ENCODE data around the gene ARID5B. TPM values are rescaled to one million over a fixed set of nuclear protein-coding genes. Genes with fewer than 3 reads are reported as not detected.

Gene ARID5B
- total RNA-seq, 1 experiment from 2014 or later: 0.04 TPM

DNA sequence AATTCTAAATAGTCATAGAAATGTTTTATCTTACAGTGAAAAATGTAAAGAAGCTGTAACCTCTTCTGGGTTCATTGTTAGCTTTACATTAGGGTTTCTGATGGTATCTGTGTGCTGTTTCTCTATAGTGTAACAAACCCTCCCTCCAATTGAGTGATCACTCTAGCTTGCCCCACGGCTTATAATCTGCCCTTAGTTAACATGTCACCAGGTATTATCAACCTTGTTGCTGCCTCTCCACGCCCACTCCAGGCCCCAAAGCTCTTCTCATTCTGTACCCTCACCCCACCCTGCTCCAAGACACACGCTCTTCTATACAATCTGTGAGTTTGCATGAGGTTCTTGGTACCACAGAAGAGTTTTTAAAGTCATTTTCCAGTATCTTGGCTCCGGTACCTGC is 139.4 kb downstream of the ARID5B start:
- H3K4me1 ChIP-seq (ENCODE audit: insufficient read depth, low read length): peaks cover 5% of the 10 kb centered on the region; the same call in 1 of the 2 replicates
- H3K79me2 ChIP-seq (ENCODE audit: insufficient read depth, low read length): no peaks in the 10 kb centered on the region
- no peak overlapping the region for H4K8ac ChIP-seq (replicated peaks; ENCODE audit: insufficient read length, low read depth, low read length)
- H3K9ac ChIP-seq (ENCODE audit: extremely low read depth, insufficient read length, low read length): no peak overlapping the region
- H3K9me3 ChIP-seq (ENCODE audit: control insufficient read depth, low read depth, low read length): no peaks in the 10 kb centered on the region
- H2AK5ac ChIP-seq (ENCODE audit: insufficient read length, low read length): no peak overlapping the region
- no peak for DNase-seq
- no peaks in the 10 kb centered on the region for H3K79me1 ChIP-seq (ENCODE audit: insufficient read depth, low read depth, low read length, poor library complexity, severe bottlenecking)
- no peak overlapping the region for H3K4me2 ChIP-seq (ENCODE audit: insufficient read depth, insufficient read length, low read length)
- no peaks in the 10 kb centered on the region for H3K36me3 Mint-ChIP-seq (ENCODE audit: insufficient read depth in 1 of 3, low read depth in 3 of 3)
- H3K4me1 Mint-ChIP-seq: peaks cover 32 to 38% of the 10 kb centered on the region in 2 experiments
- no peak overlapping the region for H2AFZ ChIP-seq (ENCODE audit: low read length)
- no peak overlapping the region for H3K23ac ChIP-seq (ENCODE audit: insufficient read length, low read depth, low read length)
- H3K4me3 Mint-ChIP-seq: no peak overlapping the region
- no peaks in the 10 kb centered on the region for H3K23me2 ChIP-seq (ENCODE audit: insufficient read length, low read depth, low read length, poor library complexity, severe bottlenecking)
- H2BK5ac ChIP-seq (ENCODE audit: insufficient read length, low read length): no peak overlapping the region
- H4K5ac ChIP-seq (ENCODE audit: insufficient read length, low read depth, low read length): no peak overlapping the region
- H3K14ac ChIP-seq (ENCODE audit: insufficient read depth, low read length): no peak overlapping the region
- no CpG with 5 or more reads among the region's 4 CpGs for WGBS (ENCODE audit: extremely low coverage, insufficient read length, low lambda C conversion rate)
- H3K27ac ChIP-seq (ENCODE audit: insufficient read length, low read depth, low read length): no peak overlapping the region
- no peaks in the 10 kb centered on the region for H3K27me3 ChIP-seq (ENCODE audit: insufficient read depth, low read length)
- H3K9me3 Mint-ChIP-seq: no peaks in the 10 kb centered on the region
- H2BK120ac ChIP-seq (ENCODE audit: low read depth, low read length, poor library complexity, severe bottlenecking): no peak overlapping the region
- no peak overlapping the region for H3K18ac ChIP-seq (ENCODE audit: insufficient read length, low read depth, low read length)
- TF ChIP-seq, protein P1, sequence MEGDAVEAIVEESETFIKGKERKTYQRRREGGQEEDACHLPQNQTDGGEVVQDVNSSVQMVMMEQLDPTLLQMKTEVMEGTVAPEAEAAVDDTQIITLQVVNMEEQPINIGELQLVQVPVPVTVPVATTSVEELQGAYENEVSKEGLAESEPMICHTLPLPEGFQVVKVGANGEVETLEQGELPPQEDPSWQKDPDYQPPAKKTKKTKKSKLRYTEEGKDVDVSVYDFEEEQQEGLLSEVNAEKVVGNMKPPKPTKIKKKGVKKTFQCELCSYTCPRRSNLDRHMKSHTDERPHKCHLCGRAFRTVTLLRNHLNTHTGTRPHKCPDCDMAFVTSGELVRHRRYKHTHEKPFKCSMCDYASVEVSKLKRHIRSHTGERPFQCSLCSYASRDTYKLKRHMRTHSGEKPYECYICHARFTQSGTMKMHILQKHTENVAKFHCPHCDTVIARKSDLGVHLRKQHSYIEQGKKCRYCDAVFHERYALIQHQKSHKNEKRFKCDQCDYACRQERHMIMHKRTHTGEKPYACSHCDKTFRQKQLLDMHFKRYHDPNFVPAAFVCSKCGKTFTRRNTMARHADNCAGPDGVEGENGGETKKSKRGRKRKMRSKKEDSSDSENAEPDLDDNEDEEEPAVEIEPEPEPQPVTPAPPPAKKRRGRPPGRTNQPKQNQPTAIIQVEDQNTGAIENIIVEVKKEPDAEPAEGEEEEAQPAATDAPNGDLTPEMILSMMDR (conservative IDR thresholded peaks at IDR 0.05): no peak
- H3K27me3 Mint-ChIP-seq (ENCODE audit: low read depth): peaks cover 5% of the 10 kb centered on the region
- no peak overlapping the region for H2BK20ac ChIP-seq (ENCODE audit: low read depth, low read length, poor library complexity, severe bottlenecking)
- no peak overlapping the region for H3K56ac ChIP-seq (ENCODE audit: insufficient read length, low read depth, low read length)
- H3K4ac ChIP-seq (ENCODE audit: low read depth, low read length): no peak overlapping the region
- no peak overlapping the region for H2BK15ac ChIP-seq (ENCODE audit: low read depth, low read length)
- H3K27ac Mint-ChIP-seq: no peak overlapping the region
- H4K20me1 ChIP-seq (ENCODE audit: control insufficient read depth, insufficient read depth, insufficient read length): no peaks in the 10 kb centered on the region
- H4K91ac ChIP-seq (ENCODE audit: insufficient read length, low read depth, low read length): no peak overlapping the region
- no peak overlapping the region for H2BK12ac ChIP-seq (ENCODE audit: insufficient read length, low read depth, low read length)
- H3T11ph ChIP-seq (ENCODE audit: low read length): no peak overlapping the region
